Mucosa of rectum (tissue), 2 donors: Measurements from ENCODE around the gene ANKRD27.

Source experiments
- H3K27ac ChIP-seq, 2 donors: one replicate each; pipeline ENCODE4 v1.7.0; 2013; ENCODE audit warnings: inconsistent platforms in 2 of 2, low read depth in 2 of 2, low read length in 2 of 2
- H3K27me3 ChIP-seq, 2 donors: one replicate each; pipeline ENCODE4 v1.7.0; 2013; ENCODE audit warnings: low read length in 2 of 2; ENCODE audit not compliant: control insufficient read depth in 2 of 2, insufficient read depth in 2 of 2
- H3K36me3 ChIP-seq, 2 donors: one replicate each; pipeline ENCODE4 v1.7.0; 2013; ENCODE audit warnings: low read length in 2 of 2; ENCODE audit not compliant: control insufficient read depth in 2 of 2, insufficient read depth in 2 of 2
- H3K4me1 ChIP-seq, 2 donors: one replicate each; pipeline ENCODE4 v1.7.0; 2013; ENCODE audit warnings: low read length in 2 of 2, mild to moderate bottlenecking in 1 of 2; ENCODE audit not compliant: control insufficient read depth in 2 of 2, insufficient read depth in 2 of 2
- H3K4me3 ChIP-seq, 2 donors: one replicate each; pipeline ENCODE4 v1.7.0; 2013; ENCODE audit warnings: low read length in 2 of 2
- H3K9ac ChIP-seq, 2 donors: one replicate each; pipeline ENCODE4 v1.7.0; 2013; ENCODE audit warnings: low read length in 2 of 2, low read depth in 1 of 2, mild to moderate bottlenecking in 1 of 2
- H3K9me3 ChIP-seq, 2 donors: one replicate each; pipeline ENCODE4 v1.7.0; 2013; ENCODE audit warnings: low read length in 2 of 2; ENCODE audit not compliant: control insufficient read depth in 2 of 2
- donor health status: healthy.
- donor health status: Normal muscosa, but diverticular disease.

Gene ANKRD27

GRCh38 chr19:32614916-32615315 lies 60.1 kb downstream of the ANKRD27 start:
- no peak overlapping the region for H3K4me3 ChIP-seq
- no peaks in the 10 kb centered on the region for H3K4me1 ChIP-seq
- no peaks in the 10 kb centered on the region for H3K9me3 ChIP-seq
- H3K27ac ChIP-seq, result no peak overlapping the region
- H3K36me3 ChIP-seq, result peaks cover 45 to 62% of the 10 kb centered on the region in 2 donors
- no peaks in the 10 kb centered on the region for H3K27me3 ChIP-seq
- H3K9ac ChIP-seq, result no peak overlapping the region

DNA sequence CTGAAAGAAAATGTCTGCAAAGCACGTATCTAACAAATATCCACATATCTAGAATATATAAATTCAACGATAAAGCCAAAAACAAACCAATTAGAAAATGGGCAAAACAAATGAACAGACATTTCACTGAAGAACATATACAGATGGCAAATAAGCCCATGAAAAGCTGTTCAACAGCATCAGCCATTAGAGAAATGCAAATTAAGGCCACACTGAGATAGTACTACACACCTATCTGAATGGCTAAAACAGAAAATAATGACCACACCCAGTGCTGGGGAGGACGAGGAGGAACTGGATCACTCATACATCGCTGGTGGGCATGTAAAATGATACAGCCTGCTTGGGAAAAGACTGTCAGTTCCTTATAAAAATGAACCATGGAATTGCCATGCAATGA lies 62.0 kb downstream of the ANKRD27 start:
- H3K4me3 ChIP-seq, result no peak overlapping the region
- H3K4me1 ChIP-seq, result no peaks in the 10 kb centered on the region
- no peak overlapping the region for H3K27ac ChIP-seq
- no peaks in the 10 kb centered on the region for H3K9me3 ChIP-seq
- peaks cover 41 to 47% of the 10 kb centered on the region in 2 donors for H3K36me3 ChIP-seq
- no peaks in the 10 kb centered on the region for H3K27me3 ChIP-seq
- H3K9ac ChIP-seq, result no peak overlapping the region

DNA sequence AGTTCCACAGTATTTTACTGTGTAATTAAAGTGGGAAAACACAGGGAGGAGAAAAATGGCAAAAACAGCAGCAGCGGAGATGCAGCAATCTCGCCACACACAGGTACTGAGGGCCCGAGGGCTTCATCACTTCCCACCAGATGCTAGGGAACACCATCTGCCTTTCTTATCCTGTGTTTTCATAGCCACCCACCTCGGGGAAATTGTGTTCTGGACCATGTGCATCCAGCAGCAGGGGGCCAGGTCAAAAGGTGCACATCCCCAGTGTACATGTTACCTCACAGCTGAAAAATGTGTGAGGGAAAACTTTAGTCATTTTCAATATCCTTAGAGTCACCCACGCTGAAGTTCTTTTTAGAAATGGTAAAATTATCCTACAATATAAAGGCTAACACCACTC lies 63.8 kb downstream of the ANKRD27 start:
- Histone ChIP-seq H3K27me3 (no peaks in the 10 kb centered on the region), H3K27ac (no peak overlapping the region), H3K4me3 (no peak overlapping the region), H3K9me3 (no peaks in the 10 kb centered on the region), H3K36me3 (peaks cover 41 to 47% of the 10 kb centered on the region in 2 donors), H3K4me1 (no peaks in the 10 kb centered on the region), H3K9ac (no peak overlapping the region)

GRCh38 chr19:32607479-32607878 lies 67.5 kb downstream of the ANKRD27 start:
- H3K9me3 ChIP-seq, result no peaks in the 10 kb centered on the region
- no peak overlapping the region for H3K9ac ChIP-seq
- H3K27me3 ChIP-seq, result no peaks in the 10 kb centered on the region
- no peaks in the 10 kb centered on the region for H3K4me1 ChIP-seq
- no peak overlapping the region for H3K27ac ChIP-seq
- no peak overlapping the region for H3K4me3 ChIP-seq
- peaks cover 38 to 44% of the 10 kb centered on the region in 2 donors for H3K36me3 ChIP-seq

- no peaks in the 10 kb centered on the region for H3K9me3 ChIP-seq
- H3K27ac ChIP-seq, result no peak overlapping the region
- no peak overlapping the region for H3K4me3 ChIP-seq
- no peaks in the 10 kb centered on the region for H3K4me1 ChIP-seq
- no peak overlapping the region for H3K9ac ChIP-seq
- H3K27me3 ChIP-seq, result no peaks in the 10 kb centered on the region
- peaks cover 36 to 43% of the 10 kb centered on the region in 2 donors for H3K36me3 ChIP-seq
These were observed 68.7 kb downstream of the ANKRD27 start for GRCh38 chr19:32606289-32606688.

- H3K36me3 ChIP-seq, result peaks cover 36 to 45% of the 10 kb centered on the region in 2 donors
- no peaks in the 10 kb centered on the region for H3K4me1 ChIP-seq
- no peaks in the 10 kb centered on the region for H3K9me3 ChIP-seq
- no peak overlapping the region for H3K27ac ChIP-seq
- no peak overlapping the region for H3K4me3 ChIP-seq
- H3K9ac ChIP-seq, result no peak overlapping the region
- no peaks in the 10 kb centered on the region for H3K27me3 ChIP-seq
These were observed 69.4 kb downstream of the ANKRD27 start for GRCh38 chr19:32605544-32605943.

DNA sequence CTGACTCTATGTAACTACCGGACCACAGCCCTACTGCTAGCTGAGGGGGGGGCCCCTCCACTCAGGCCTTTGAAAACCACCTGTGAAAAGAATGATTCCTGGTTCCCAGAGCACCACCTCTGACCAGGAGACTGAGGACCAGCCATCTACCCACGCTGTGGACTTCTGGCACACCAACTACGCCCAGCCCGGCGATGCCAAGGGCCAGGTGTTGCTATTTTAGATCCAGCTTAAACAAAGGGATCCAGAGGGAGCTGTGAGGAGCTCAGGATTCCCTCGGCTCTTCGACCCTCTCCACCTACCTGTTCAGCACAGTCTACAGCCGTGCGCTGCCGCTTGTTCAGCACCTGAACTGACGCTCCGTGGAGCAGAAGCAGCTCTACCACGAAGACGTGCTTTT lies 71.0 kb downstream of the ANKRD27 start:
- Histone ChIP-seq H3K9ac (no peak overlapping the region), H3K9me3 (no peaks in the 10 kb centered on the region), H3K4me1 (no peaks in the 10 kb centered on the region), H3K27me3 (no peaks in the 10 kb centered on the region), H3K36me3 (peaks cover 33 to 52% of the 10 kb centered on the region in 2 donors), H3K27ac (no peak overlapping the region), H3K4me3 (no peak overlapping the region)

- Histone ChIP-seq H3K27ac (no peak overlapping the region), H3K27me3 (no peaks in the 10 kb centered on the region), H3K4me1 (no peaks in the 10 kb centered on the region), H3K9me3 (no peaks in the 10 kb centered on the region), H3K4me3 (no peak overlapping the region), H3K36me3 (peaks cover 40 to 52% of the 10 kb centered on the region in 2 donors), H3K9ac (no peak overlapping the region)
These were observed 75.2 kb downstream of the ANKRD27 start for GRCh38 chr19:32599736-32600157.

- Histone ChIP-seq H3K9me3 (no peaks in the 10 kb centered on the region), H3K9ac (no peak overlapping the region), H3K27ac (no peak overlapping the region), H3K36me3 (peaks cover 39 to 51% of the 10 kb centered on the region in 2 donors), H3K4me3 (no peak overlapping the region), H3K4me1 (no peaks in the 10 kb centered on the region), H3K27me3 (no peaks in the 10 kb centered on the region)
These were observed 75.7 kb downstream of the ANKRD27 start for GRCh38 chr19:32599258-32599657.

DNA sequence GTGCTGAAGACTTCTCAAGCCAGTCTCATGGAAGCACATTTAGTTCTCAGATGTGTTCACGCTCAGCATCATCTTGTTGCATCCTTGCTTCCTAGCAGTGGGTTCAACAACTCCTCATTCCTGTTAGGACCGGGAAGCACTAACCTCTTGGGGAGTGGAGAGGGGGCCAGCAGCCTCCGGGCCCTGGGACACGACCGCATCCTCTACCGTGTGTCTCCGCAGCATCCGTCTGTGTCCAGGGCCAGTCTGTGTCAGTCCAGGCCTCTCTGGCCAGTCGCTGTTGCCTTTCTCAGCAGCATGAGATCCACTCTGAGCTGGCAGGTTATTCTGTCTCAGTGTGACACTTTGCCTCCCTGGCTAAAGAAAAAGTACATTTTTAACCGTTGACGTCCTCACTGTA lies 77.0 kb downstream of the ANKRD27 start:
- Histone ChIP-seq H3K27me3 (no peaks in the 10 kb centered on the region), H3K27ac (no peak overlapping the region), H3K9ac (no peak overlapping the region), H3K4me1 (no peaks in the 10 kb centered on the region), H3K9me3 (no peaks in the 10 kb centered on the region), H3K4me3 (no peak overlapping the region), H3K36me3 (peaks cover 30 to 44% of the 10 kb centered on the region in 2 donors)

- Histone ChIP-seq H3K4me3 (no peak overlapping the region), H3K4me1 (no peaks in the 10 kb centered on the region), H3K9me3 (no peaks in the 10 kb centered on the region), H3K9ac (no peak overlapping the region), H3K27ac (no peak overlapping the region), H3K36me3 (peaks cover 24 to 33% of the 10 kb centered on the region in 2 donors), H3K27me3 (no peaks in the 10 kb centered on the region)
These were observed 79.5 kb downstream of the ANKRD27 start for GRCh38 chr19:32595491-32595890.
